Measurements from ENCODE around the gene CCDC196. TPM values are rescaled to one million over a fixed set of nuclear protein-coding genes. Genes with fewer than 3 reads are reported as not detected.

CCDC196 gene
- total RNA-seq, 2 donors from 2014 or later: 0.82 to 1.3 TPM

DNA sequence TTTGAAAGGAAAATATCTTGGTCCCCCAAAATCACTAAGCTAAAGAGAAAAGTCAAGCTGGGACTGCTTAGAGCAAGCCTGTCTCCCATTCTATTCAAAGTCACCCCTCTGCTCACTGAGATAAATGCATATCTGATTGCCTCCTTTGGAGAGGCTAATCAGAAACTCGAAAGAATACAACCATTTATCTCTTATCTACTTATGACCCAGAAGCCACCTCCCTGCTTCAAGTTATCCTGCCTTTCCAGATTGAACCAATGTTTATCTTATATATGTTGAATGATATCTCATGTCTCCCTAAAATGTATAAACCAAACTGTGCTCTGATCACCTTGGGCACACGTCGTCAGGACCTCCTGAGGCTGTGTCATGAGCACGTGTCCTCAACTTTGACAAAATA, 14.6 kb upstream of the CCDC196 start:
- intact Hi-C loops (cut with DNase I): no loop called here
- TF ChIP-seq, protein P1, sequence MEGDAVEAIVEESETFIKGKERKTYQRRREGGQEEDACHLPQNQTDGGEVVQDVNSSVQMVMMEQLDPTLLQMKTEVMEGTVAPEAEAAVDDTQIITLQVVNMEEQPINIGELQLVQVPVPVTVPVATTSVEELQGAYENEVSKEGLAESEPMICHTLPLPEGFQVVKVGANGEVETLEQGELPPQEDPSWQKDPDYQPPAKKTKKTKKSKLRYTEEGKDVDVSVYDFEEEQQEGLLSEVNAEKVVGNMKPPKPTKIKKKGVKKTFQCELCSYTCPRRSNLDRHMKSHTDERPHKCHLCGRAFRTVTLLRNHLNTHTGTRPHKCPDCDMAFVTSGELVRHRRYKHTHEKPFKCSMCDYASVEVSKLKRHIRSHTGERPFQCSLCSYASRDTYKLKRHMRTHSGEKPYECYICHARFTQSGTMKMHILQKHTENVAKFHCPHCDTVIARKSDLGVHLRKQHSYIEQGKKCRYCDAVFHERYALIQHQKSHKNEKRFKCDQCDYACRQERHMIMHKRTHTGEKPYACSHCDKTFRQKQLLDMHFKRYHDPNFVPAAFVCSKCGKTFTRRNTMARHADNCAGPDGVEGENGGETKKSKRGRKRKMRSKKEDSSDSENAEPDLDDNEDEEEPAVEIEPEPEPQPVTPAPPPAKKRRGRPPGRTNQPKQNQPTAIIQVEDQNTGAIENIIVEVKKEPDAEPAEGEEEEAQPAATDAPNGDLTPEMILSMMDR (IDR thresholded peaks at IDR 0.05): no peak
- H3K4me3 ChIP-seq: no peak overlapping the region
- H3K9ac ChIP-seq (ENCODE audit: low read depth in 2 of 2, low read length in 2 of 2): no peak overlapping the region
- H3K9me3 ChIP-seq: no peaks in the 10 kb centered on the region
- H3K27ac ChIP-seq: no peak overlapping the region
- no peaks in the 10 kb centered on the region for H3K27me3 ChIP-seq
- no peak for DNase-seq
- H3K4me1 ChIP-seq: no peaks in the 10 kb centered on the region
- no peaks in the 10 kb centered on the region for H3K36me3 ChIP-seq

DNA sequence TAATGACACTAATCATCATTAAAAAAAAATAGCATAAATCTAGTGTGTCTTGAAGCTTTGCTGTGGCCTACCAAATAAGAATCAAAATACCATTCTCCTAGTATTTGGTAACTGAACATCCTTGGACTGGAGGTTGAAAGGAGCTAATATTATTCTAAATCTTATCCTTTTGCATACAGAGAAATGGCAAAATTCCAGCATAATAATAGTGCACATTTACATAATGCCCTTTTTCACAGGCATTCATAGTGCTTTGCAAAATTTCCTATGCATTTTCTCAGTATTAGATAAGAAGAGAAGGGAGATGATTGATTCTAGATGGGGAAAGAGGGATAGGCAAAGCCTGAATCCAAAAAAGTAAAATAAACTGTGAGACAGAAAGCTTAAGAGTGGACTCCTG, 13.9 kb upstream of the CCDC196 start:
- H3K27me3 ChIP-seq: no peaks in the 10 kb centered on the region
- TF ChIP-seq, protein P1 (IDR thresholded peaks at IDR 0.05): no peak
- H3K36me3 ChIP-seq: no peaks in the 10 kb centered on the region
- intact Hi-C loops (cut with DNase I): no loop called here
- no peak for DNase-seq
- H3K4me1 ChIP-seq: no peaks in the 10 kb centered on the region
- no peaks in the 10 kb centered on the region for H3K9me3 ChIP-seq
- H3K9ac ChIP-seq (ENCODE audit: low read depth in 2 of 2, low read length in 2 of 2): no peak overlapping the region
- no peak overlapping the region for H3K27ac ChIP-seq
- no peak overlapping the region for H3K4me3 ChIP-seq

DNA sequence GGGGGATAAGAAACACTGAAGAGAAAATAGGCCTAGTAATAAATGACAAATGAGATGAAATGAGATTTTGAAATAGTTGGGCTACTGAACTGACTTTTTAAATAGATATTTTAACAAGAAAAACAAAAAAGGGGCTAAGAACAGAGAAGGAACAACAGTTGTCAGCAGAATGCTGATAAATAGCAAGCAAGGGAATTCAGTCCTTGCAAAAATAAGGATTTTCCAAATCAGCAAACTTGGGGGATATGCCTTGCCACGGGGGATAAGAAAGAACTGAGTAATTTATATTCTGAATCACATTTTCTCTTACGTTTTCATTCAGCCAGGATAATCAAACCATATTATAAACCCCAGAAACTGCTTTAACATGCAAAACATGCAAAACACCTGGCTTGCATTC, 12.9 kb upstream of the CCDC196 start:
- Histone ChIP-seq H3K4me3 (no peak overlapping the region), H3K27me3 (no peaks in the 10 kb centered on the region), H3K4me1 (no peaks in the 10 kb centered on the region), H3K9ac (ENCODE audit: low read depth in 2 of 2, low read length in 2 of 2) (no peak overlapping the region), H3K36me3 (no peaks in the 10 kb centered on the region), H3K9me3 (no peaks in the 10 kb centered on the region), H3K27ac (no peak overlapping the region)
- no peak for DNase-seq
- intact Hi-C loops (cut with DNase I): no loop called here
- TF ChIP-seq, protein P1 (IDR thresholded peaks at IDR 0.05): no peak

- intact Hi-C loops (cut with DNase I): no loop called here
- TF ChIP-seq, protein P1 (IDR thresholded peaks at IDR 0.05): no peak
Observed at GRCh38 chr14:66476964-66477363, 9.2 kb upstream of the CCDC196 start.

DNA sequence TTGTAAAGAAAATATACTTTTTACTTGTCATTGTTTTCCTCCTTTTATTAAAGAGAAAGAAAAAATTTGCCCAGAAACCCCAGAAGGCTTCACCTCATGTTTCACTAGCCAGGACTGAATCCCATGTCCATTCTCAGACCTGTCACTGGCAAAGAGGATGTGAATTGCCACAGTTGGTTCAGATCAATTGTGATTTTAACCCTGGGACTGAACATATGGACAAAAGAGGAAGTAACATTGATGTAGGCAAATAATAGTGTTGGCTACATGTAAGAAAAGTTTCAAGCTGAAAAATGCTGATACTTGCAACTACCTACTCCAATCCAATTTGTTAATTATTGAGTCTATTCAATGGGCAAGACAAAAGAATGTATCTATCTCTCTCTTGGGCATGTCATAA, 8.6 kb upstream of the CCDC196 start:
- Histone ChIP-seq H3K4me3 (no peak overlapping the region), H3K4me1 (no peaks in the 10 kb centered on the region), H3K9ac (ENCODE audit: low read depth in 2 of 2, low read length in 2 of 2) (no peak overlapping the region), H3K27me3 (no peaks in the 10 kb centered on the region), H3K27ac (no peak overlapping the region), H3K9me3 (no peaks in the 10 kb centered on the region), H3K36me3 (no peaks in the 10 kb centered on the region)
- intact Hi-C loops (cut with DNase I): no loop called here
- TF ChIP-seq, protein P1 (IDR thresholded peaks at IDR 0.05): no peak
- no peak for DNase-seq

More at GRCh38 chr14:66476964-66477363, 9.2 kb upstream of the CCDC196 start:
- Histone ChIP-seq H3K9me3 (no peaks in the 10 kb centered on the region), H3K36me3 (no peaks in the 10 kb centered on the region), H3K4me3 (no peak overlapping the region), H3K27me3 (no peaks in the 10 kb centered on the region), H3K27ac (no peak overlapping the region), H3K9ac (ENCODE audit: low read depth in 2 of 2, low read length in 2 of 2) (no peak overlapping the region), H3K4me1 (no peaks in the 10 kb centered on the region)
- no peak for DNase-seq

DNA sequence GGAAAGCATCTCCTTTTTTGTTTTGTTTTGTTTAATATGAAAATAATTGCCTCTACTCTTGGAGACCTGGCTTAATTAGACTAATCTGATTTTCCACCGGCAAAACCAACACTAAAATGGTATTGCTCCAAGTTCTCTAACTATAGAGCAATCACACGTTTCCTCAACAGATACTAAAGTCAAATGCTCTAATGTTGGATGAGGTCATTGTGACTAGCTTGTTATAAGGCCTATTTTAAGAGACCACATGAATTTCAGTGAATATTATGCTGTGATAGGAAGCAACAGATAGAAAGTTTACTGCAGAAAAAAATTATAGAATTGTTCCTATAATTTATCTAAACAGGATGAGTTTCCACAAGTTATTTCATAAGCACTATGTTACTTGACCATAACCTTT, 3.3 kb upstream of the CCDC196 start:
- H3K9ac ChIP-seq (ENCODE audit: low read depth in 2 of 2, low read length in 2 of 2): no peak overlapping the region
- TF ChIP-seq, protein P1 (IDR thresholded peaks at IDR 0.05): no peak
- no peak overlapping the region for H3K4me3 ChIP-seq
- DNase-seq: no peak
- H3K27ac ChIP-seq: no peak overlapping the region
- no peaks in the 10 kb centered on the region for H3K4me1 ChIP-seq
- H3K36me3 ChIP-seq: no peaks in the 10 kb centered on the region
- intact Hi-C loops (cut with DNase I): no loop called here
- H3K27me3 ChIP-seq: no peaks in the 10 kb centered on the region
- no peaks in the 10 kb centered on the region for H3K9me3 ChIP-seq
